Muscle of arm (tissue), 12 donors: ENCODE measurements around the gene PIGM. TPM values are rescaled to one million over a fixed set of nuclear protein-coding genes. Genes with fewer than 3 reads are reported as not detected.
A peak's percentile ranks its signal among the peaks of the same experiment; 100 is the strongest.

Experiments used
- DNase-seq: peaks from one replicate; pipeline ENCODE4 v3.0.0-alpha.2; 2013
- polyA plus RNA-seq, 12 donors: library from polyadenylated mRNA; unstranded; fragments of 120-200 nt; gene quantifications; one replicate each; pipeline ENCODE4 v1.2.1, GENCODE V29; 2013; ENCODE audit not compliant: insufficient read length in 12 of 12

PIGM gene
- polyA plus RNA-seq, 12 donors: 4.3 to 7.7 (median 6.0) TPM; not detected in 1

- DNase-seq: no peak
These were observed 6.5 kb downstream of the PIGM start for GRCh38 chr1:160025314-160025713.

- DNase-seq: no peak
These were observed 7.4 kb downstream of the PIGM start for GRCh38 chr1:160024195-160024905.

- DNase-seq: no peak
These were observed 9.2 kb downstream of the PIGM start for GRCh38 chr1:160022330-160023310.

DNA sequence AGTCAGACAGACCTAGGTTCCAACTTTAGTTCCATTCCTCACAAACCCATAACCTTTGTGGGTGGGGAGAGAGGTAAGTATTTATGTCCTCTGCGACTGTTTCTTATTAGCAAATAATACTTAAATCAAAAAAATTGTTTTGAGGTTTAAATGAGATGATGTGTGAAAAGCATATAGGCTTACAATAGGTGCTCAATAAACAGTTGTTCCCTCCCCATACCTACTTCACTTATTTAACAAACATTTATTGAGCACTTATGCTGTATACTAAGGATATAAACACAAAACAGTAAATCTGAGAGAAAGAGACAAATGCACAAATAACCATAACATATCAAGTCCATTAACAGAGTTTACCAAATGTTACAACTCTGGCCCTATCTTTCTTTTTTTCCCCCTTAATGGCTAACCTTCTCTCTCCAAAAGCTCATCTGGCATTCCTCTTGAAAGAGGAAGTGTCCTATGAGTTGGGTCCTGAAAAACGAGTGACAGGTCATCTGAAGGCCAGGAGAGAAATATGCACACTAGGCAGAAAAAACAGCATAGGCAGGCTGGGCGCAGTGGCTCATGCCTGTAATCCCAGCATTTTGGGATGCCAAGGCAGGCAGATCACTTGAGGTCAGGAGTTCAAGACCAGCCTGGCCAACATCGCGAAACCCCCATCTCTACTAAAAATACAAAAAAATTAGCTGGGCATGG lies 10.3 kb downstream of the PIGM start:
- DNase-seq: no peak

GRCh38 chr1:160020196-160020595 lies 11.6 kb downstream of the PIGM start:
- no peak for DNase-seq

DNA sequence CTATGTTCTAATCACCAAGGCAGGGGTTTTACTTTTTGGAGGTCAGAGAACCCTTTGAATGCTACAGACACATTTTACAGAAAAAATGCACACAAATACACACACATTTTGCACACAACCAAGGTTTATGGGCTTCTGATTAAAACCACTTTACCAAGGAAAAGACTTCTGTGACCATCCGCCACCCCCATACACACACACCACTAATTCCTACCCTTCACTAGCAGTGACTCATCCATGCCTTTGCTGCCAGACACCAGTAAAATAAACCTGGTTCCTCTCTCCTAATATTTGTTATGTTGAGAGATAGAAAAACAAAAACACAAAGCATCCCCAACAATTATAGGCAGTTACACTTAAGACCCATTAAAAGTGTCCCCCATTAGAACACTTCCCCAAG lies 12.9 kb downstream of the PIGM start:
- no peak for DNase-seq

DNA sequence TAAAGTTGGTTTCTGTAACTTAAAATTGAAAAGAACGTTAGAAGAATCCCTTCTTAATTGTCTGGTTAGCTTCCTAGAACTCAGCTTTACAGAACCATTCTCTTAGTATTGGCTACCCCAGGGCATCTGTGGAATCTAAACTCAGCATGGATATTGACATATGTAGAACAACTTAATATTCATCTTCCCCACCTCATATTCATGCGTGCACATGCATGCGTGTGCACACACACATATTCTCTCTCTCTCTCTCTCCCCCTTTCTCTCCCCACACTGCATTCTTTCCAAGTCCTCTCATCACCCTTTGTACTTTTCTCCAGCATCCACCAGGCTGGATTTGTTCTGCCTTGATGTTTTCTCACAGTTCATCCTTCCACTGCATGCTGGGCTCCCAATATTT lies 13.4 kb downstream of the PIGM start:
- no peak for DNase-seq

GRCh38 chr1:160017592-160017991 lies 14.2 kb downstream of the PIGM start:
- DNase-seq: no peak

GRCh38 chr1:160011781-160012180 lies 20.0 kb downstream of the PIGM start:
- DNase-seq: no peak

- no peak for DNase-seq
These were observed 22.0 kb downstream of the PIGM start for GRCh38 chr1:160009801-160010200.

DNA sequence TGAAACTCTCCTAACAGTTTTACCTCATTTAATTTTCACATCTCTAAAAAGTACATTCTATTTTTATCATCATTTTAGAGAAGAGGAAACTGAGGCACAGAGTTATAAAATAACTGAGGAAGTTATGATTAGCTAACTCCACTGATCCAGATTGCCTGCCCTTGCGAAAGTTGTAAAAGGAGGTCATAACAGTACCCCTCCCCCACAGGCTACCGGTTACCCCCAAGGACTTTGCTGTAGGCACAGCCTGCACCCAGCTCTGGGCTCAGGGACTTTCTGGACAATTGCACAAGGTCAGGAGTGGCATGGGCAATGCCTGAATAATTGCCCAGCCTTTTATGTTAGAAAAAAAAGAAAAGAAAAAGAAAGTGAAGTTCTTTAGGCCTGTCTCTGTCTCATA lies 22.7 kb downstream of the PIGM start:
- no peak for DNase-seq

- peak; percentile 41 for DNase-seq
These were observed 24.1 kb downstream of the PIGM start for GRCh38 chr1:160007577-160008200.

DNA sequence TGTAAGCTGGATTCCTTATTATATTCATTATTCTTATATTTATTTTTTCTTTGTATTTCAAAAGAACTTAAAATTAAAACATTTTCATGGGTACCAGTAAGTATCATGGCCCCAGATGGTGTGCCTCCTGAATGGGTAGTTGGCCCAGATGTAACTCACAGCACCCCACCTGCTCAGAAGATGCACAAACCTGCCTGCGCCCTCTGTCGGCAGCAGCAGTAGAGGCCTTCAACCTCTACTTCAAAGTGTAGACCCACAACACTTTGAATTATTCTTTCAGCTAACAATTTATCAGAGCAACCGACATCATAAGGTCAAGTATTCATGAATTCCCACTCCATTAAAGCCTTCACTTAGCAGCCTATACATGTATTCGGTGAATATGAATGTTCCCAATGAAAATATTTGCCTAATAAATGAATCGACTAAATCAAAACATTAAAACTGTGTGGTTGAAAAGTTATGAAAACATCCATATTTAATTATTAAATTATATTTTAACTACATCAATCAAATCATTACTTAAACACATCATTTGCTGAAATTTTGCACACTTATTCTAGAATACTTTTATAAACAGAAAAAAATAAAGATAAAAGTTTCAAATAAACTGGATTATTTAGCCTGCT lies 25.4 kb downstream of the PIGM start:
- DNase-seq: peak; percentile 33

DNA sequence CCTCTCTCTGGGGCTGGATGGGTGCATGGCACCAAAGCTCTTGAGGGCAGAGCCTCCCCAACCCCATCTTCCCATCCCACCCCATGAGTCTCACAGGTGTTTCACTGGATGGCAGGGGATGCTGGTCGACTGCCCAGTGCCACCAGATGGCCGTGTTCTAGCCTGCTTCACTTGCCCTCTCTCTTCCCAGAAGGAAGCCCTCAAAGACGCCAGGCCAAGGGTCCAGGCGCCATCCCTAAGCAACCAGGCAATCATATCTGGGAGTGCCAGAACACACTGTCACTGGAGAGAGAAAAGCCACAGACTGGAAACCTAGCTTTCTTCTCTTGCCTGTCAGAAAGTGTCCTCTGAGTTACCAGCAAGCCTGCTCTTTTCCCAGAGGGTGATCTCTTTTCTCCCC lies 26.7 kb downstream of the PIGM start:
- DNase-seq: no peak

DNA sequence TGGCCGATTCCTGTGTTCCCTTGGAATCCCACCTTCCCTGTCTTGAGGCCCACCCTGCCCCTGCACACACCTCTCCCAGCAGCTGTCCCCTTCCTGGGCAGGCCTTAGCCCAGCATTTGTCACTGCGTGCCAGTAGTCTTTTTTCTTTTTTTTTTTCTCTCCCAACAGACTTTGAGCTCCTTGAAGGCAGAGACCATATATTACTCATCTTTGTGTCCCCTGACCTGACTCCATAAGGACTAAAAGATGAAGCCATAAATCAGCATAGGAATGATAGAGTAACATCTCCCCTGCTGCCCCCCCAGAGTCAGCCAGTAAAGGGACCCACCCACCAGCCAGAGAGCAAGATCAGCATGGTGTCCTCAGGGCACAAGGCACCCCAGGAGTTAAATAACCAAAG lies 27.4 kb downstream of the PIGM start:
- no peak for DNase-seq

DNA sequence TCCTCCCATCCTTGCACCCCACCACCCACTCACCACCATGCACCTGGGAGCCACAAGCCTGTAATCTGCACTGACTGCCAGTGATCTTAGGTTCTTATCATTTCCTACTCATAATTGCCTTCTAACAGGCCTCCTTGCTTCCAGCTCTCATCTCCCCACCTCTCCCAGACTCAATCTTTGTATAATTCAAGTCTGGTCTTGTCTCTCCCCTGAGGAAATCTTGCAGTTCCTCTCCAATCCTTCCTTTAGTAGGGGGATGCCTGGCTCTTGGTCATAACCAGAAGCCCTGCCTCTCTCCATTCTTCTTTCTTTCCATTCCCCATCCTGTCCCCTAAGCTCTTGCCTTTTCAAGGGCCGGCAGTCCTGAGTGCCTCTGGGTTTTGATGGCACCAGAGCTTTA lies 27.8 kb downstream of the PIGM start:
- no peak for DNase-seq

- no peak for DNase-seq
These were observed 30.4 kb downstream of the PIGM start for GRCh38 chr1:160001440-160001839.

- DNase-seq: no peak
These were observed 32.6 kb downstream of the PIGM start for GRCh38 chr1:159999204-159999603.

GRCh38 chr1:159996653-159997052 lies 35.1 kb downstream of the PIGM start:
- DNase-seq: no peak

DNA sequence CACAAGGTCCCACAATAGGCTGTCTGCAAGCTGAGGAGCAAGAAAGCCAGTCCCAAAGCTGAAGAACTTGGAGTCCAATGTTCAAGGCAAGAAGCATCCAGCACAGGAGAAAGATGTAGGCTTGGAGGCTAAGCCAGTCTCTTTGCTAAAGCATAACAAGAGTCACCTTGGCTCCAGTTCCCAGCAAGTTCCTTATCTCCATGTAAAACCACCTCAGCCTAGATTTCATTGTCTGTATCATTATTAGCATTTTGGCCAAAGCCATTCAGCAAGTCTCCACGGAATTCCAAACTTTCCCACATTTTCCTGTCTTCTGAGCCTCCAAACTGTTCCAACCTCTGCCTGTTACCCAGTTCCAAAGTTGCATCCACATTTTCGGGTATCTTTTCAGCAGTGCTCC lies 36.9 kb downstream of the PIGM start:
- DNase-seq: no peak

GRCh38 chr1:159993911-159994310 lies 37.9 kb downstream of the PIGM start:
- DNase-seq: no peak
